ENCODE measurements around the gene NAB2.

GRCh38 chr12:57066245-57066644, 22.7 kb upstream of the NAB2 start:
- TF ChIP-seq CTCF (conservative IDR thresholded peaks at IDR 0.05; ENCODE audit: low read depth, low read length) (no peak), EZH2 (IDR thresholded peaks at IDR 0.05; ENCODE audit: low read length, unreplicated experiment) (no peak)
